GM19452 (cell line): Measurements from ENCODE around the gene ZNF664.

Source experiments
- ATAC-seq: cut with Tn5 transposase; IDR thresholded peaks from one replicate; pipeline ENCODE4 v1.9.1; 2021; ENCODE audit not compliant: unreplicated experiment

ZNF664 gene

GRCh38 chr12:123989168-123989567 lies 16.2 kb downstream of the ZNF664 start:
- ATAC-seq = no peak

GRCh38 chr12:123989753-123990152 lies 16.7 kb downstream of the ZNF664 start:
- ATAC-seq = no peak

GRCh38 chr12:123990511-123990910 lies 17.5 kb downstream of the ZNF664 start:
- ATAC-seq = no peak

GRCh38 chr12:123991372-123991951 lies 18.4 kb downstream of the ZNF664 start:
- no peak for ATAC-seq

GRCh38 chr12:123992118-123992825 lies 19.3 kb downstream of the ZNF664 start:
- ATAC-seq = no peak

- no peak for ATAC-seq
Observed at GRCh38 chr12:123995023-123995748, 22.2 kb downstream of the ZNF664 start.

GRCh38 chr12:123996581-123996980 lies 23.6 kb downstream of the ZNF664 start:
- no peak for ATAC-seq

GRCh38 chr12:123997033-123997822 lies 24.2 kb downstream of the ZNF664 start:
- ATAC-seq = no peak

- no peak for ATAC-seq
Observed at GRCh38 chr12:123997908-123998307, 24.9 kb downstream of the ZNF664 start.

GRCh38 chr12:123998344-123998990 lies 25.5 kb downstream of the ZNF664 start:
- ATAC-seq = no peak

- no peak for ATAC-seq
Observed at GRCh38 chr12:123998991-123999359, 26.0 kb downstream of the ZNF664 start.

- ATAC-seq = no peak
Observed at GRCh38 chr12:124000111-124000510, 27.1 kb downstream of the ZNF664 start.

- ATAC-seq = no peak
Observed at GRCh38 chr12:124001343-124001742, 28.3 kb downstream of the ZNF664 start.

- ATAC-seq = no peak
Observed at GRCh38 chr12:124002021-124002644, 29.1 kb downstream of the ZNF664 start.

- ATAC-seq = no peak
Observed at GRCh38 chr12:124002654-124003053, 29.6 kb downstream of the ZNF664 start.

- no peak for ATAC-seq
Observed at GRCh38 chr12:124004233-124004875, 31.3 kb downstream of the ZNF664 start.

GRCh38 chr12:124006085-124006845 lies 33.2 kb downstream of the ZNF664 start:
- no peak for ATAC-seq

- no peak for ATAC-seq
Observed at GRCh38 chr12:124006846-124007713, 34.1 kb downstream of the ZNF664 start.
